H54 (cell line): ENCODE measurements around the gene ZSCAN18.

ENCODE experiments used
- DNase-seq: peaks from one replicate; pipeline ENCODE4 v3.0.0; 2011; ENCODE audit warnings: low spot score, mixed read lengths; ENCODE audit not compliant: insufficient read length
- FAIRE-seq: peaks from 3 replicates; lab custom pipeline; 2011; peaks lifted over from hg19 to GRCh38; lab: Jason Lieb, UNC
- POLR2A ChIP-seq: IDR thresholded peaks from 2 replicates; pipeline ENCODE4 v1.6.1; 2011; ENCODE audit warnings: low read depth, mild to moderate bottlenecking, low read length

ZSCAN18 gene

DNA sequence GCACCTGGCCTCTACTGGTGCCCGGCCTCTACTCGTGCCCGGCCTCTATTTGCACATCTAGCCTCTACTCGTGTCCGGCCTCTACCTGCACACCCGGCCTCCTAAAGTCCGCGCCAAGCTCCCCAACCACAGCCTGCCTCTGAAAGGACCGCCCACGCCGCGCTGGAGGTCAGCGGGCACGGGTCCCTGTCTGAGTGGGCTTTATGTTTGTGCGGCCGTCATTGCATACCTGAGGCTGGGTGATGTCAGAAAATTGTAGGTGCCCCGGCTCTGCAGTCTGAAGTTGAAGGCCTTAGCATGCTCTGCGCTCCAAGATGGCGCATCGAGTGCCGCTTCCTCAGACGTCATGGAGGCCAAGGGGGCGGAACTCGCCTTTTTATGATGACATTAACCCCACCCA, 37.8 kb downstream of the ZSCAN18 start:
- TF ChIP-seq POLR2A = no peak
- FAIRE-seq = no peak
- no peak for DNase-seq

DNA sequence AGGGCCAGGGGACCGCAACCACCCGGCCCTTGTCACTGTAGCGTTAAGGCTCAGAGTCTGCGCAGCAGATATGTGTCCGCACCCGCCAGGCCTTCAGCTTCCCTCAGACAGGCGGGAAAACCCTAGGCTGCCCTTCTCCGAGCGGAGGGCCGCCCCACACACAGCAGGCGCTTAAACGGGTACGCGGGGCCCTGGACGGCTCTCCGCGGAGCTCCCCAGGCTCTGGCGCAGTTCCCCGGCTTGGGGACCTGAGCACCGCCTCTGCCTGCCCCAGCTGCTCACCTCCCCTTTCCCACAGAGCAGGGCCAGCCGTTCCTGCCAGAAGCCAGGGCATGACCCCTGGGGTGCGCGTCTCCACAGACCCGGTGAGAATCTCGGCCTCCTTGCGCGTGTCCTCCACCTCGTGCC, 38.4 kb downstream of the ZSCAN18 start:
- DNase-seq (no peak), FAIRE-seq (no peak)
- TF ChIP-seq POLR2A = no peak

DNA sequence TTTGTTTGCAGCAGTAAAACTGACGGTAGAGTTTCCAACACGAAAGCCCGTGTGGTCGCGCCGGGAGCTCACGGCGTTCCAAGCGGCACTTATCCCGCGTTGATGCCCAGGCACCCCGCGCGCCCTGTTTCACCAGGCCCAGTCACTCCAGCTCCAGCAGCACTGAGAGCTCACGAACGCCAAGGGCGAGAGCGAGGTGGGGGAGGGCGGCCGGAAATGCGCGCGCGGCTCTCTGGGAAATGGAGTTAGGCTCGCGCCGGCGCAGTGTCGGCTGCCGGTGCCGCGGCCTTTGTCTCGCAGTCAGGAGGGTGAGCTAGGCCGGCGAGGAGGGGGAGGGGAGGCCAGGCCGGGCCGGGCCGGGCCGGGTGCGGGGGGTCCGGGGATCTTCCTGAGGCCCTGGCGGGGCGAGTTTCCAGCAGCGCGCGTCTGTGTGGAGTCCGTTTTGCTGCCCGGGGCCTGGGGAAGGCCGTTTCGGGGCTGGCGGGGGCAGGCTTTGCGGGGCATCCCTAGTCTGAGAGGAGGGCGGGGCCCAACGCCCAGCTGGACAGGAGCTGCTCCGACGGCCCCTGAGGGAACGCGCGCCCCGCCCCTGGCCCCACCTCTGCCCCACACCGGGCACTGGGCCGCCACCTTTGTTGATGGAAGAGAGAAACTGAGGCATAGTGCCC, 38.9 kb downstream of the ZSCAN18 start, which contains the start of gene ZNF135:
Gene ZNF135 (plus strand): TSS at position 280 of the 668 bp plus-strand sequence. CDS start 721 bp downstream, outside the sequence.
- no peak for TF ChIP-seq POLR2A
- DNase-seq (no peak), FAIRE-seq (no peak)

DNA sequence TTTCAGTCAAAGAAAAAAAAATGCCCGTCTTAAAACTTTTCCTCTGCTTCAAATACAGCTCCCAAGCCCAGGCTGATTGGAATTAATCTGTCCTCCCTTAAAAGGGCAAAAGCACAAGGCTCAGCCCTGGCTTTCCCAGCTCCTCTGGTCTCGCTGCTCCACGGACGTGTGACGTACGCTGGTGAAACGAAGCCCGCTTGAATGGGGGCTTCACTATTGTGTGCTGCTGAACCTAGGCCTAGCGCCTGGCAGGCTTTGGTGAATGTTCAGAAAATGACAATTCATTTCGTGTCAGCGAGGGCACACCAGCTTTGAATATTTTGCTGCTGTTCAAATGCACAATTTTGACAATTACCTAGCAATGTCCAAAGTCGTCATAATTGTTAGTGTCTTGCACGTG, 39.6 kb downstream of the ZSCAN18 start:
- no peak for DNase-seq
- no peak for TF ChIP-seq POLR2A
- FAIRE-seq = no peak

DNA sequence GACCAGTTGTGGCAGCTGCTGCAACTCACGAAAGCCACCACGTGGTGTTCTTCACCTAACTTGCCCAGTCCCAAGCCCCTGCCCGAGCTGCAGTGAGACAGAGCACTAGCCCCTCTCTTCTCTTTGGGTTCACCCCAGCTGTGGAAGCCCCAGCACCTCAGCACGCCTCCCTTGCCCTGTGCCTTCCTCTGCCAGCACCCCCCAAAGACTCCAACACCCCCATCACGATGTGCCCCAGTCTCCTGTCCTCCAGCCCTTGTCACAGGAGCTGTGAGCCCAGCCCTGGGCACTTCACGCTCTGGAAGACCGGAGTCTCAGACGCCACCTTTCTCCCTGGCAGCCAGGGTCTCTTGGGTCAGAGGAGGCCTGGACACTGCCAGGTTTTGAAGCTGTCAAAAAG, 41.2 kb downstream of the ZSCAN18 start:
- no peak for FAIRE-seq
- TF ChIP-seq POLR2A = no peak

DNA sequence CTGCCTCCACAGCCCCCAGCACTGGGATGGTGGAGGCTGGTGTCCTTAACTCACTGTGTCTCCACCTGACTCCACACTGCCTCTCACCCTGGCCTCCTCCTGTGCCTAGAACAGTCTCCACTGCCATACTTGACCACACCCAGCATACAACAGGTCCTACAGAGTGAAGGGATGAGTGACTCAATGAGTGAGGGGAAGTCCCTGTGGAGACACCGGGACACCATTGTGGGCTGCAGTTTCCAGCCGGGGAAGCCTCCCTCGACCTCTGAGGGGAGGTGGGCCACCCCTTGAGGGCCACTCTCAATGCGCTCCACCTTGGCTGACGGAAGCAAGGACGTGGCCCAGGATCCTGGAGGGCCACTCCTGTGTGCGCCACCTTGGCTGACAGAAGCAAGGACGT, 41.8 kb downstream of the ZSCAN18 start:
- TF ChIP-seq POLR2A = no peak

More for the DNA sequence above, 41.2 kb downstream of the ZSCAN18 start:
- DNase-seq = no peak

DNA sequence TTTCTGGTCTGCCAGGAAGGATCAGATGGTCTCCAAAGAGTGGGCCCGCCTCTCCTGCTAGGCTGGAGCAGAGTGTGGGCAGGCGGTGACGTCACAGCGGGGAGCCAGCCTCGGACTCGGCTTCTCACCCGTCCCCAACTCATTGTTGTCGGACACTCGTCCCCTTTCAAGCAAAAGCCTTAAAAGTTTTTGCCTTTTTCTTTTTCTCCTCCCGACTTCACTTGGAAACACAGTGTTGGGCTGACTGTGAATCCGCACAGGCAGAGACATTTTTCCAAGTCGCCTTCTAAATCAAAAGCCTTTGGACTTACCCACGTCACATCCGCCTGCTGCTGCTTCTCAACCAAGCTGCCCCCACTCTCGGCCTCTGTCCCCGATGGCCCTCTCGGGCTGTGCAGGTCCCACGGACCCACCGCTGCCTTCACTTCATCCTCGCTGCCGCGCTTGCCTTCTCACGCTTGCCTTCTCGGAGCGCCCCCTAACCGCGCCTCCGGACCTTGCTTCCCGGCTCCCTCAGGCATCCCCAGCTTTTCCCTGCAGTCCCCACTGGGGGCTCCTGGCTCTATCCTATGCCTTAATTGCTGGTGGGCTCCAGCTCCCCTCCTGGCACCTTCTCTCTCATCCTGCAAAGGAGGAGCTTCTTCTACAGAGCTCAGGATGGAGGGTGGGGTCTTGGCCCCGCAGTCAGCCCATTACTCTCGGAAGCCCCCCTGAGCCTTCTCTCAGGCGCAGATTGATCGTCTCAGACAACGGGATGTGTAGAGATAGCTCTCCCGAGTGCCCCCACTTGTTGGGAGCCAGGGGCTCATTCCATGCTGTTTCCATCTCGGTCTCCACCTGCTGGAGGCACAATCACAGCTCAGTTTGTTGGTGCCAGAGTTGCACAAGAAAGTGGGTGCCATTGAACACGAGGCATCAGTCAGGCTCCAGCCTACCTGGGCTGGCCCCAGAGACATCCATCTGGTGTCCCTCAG, 42.8 kb downstream of the ZSCAN18 start:
- no peak for FAIRE-seq
- TF ChIP-seq POLR2A = no peak
- DNase-seq = no peak

More for the DNA sequence above, 41.8 kb downstream of the ZSCAN18 start:
- FAIRE-seq (no peak), DNase-seq (no peak)

DNA sequence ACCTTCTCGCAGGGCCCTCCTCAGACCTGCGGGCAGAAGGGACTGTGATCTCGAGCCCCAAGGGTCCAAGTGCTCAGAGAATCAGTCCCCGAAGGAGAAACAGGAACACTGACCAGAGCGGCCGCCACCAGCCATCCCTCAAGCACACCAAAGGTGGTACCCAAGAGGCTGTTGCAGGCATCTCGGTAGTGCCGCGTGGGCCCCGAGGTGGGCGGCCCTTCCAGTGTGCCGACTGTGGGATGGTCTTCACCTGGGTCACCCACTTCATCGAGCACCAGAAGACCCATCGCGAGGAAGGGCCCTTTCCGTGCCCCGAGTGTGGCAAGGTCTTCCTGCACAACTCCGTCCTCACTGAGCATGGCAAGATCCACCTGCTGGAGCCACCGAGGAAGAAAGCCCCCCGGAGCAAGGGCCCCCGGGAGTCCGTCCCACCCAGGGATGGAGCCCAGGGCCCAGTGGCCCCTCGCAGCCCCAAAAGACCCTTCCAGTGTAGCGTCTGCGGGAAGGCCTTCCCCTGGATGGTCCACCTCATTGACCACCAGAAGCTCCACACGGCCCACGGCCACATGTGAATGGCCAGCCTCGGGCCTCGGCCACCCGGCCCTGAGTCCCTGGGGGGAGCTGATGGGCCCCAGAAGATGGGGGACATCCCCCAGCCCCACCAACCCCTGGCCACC, 44.4 kb downstream of the ZSCAN18 start:
- TF ChIP-seq POLR2A = no peak
- DNase-seq (no peak), FAIRE-seq (no peak)

DNA sequence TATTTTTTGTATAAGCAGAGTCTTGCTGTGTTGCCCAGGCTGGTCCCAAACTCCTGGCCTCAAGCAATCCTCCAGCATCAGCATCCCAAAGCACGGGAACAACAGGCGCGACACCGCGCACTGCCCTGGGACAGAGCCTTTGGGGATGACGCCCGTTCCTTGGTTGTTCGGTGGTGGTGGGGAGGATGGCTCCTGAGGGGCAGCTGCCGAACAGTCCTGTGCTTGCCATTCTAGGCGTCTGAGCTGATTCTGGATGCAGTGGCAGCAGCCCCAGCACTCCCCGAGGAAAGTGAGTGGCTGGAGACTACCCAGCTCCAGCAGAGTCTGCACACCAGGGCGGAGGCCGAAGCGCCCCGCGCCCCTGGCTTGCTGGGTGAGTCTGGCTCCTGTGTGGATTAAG, 45.8 kb downstream of the ZSCAN18 start:
- no peak for FAIRE-seq
- no peak for DNase-seq
- TF ChIP-seq POLR2A = no peak

DNA sequence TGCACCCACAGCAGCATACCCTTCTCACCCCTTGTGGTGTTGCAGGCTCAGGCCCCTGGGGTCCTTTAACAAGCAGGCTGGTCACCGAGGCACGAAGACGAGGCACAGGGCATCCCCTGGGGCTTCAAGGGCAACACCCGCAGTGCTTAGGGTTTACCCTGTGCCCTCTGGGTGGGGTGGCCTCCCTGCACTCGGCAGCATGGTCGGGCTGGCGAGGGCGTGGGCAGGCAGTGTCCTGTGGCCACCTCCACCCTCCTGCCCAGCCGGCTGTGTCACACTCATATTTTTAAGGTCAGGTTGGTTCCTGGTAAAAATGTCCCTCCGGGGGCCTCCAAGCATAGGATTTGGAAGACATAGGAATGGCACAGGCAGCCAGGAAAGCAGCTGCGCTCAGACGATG, 50.4 kb downstream of the ZSCAN18 start:
- TF ChIP-seq POLR2A = no peak
- no peak for FAIRE-seq
- no peak for DNase-seq

DNA sequence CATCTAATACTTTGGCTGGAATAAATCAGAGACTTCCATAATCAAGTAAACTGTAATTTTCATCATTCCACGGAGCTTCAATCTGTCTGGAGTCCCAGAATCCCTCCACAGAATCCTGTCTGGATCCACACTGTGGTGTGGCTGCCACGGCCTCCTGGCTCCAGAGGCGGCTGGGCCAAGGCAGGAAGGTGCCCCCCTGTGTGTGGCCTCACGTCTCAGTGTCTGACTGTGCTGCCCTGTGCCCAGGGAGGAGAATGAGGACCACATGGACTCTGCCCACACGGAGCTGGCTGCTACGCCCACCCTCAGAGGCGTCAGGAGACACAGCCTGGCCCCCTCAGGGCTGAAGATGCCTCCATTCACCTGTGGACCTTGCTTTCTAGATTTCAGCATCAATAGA, 51.2 kb downstream of the ZSCAN18 start:
- TF ChIP-seq POLR2A = no peak
- no peak for DNase-seq
- FAIRE-seq = no peak

DNA sequence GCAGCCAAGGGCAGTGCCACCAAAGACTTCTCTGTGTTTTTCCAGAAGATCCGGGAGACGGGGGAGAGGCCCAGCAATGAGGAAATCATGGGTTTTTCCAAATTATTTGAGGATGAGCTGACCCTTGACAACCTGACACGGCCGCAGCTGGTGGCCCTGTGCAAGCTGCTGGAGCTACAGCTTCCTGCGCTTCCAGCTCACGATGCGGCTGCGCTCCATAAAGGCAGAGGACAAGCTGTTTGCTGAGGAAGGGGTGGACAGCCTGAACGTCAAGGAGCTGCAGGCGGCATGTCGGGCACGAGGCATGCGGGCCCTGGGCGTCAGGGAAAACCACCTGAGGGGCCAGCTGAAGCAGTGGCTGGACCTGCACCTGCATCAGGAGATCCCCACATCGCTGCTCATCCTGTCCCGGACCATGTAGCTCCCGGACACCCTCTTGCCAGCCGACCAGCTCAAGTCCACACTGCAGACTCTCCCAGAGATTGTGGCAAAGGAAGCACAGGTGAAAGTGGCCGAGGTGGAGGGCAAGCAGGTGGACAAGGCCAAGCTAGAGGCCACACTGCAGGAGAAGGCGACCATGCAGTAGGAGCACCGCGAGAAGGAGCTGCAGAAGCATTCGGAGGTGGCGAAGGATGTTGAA, 52.5 kb downstream of the ZSCAN18 start:
- DNase-seq (no peak), FAIRE-seq (no peak)
- no peak for TF ChIP-seq POLR2A

DNA sequence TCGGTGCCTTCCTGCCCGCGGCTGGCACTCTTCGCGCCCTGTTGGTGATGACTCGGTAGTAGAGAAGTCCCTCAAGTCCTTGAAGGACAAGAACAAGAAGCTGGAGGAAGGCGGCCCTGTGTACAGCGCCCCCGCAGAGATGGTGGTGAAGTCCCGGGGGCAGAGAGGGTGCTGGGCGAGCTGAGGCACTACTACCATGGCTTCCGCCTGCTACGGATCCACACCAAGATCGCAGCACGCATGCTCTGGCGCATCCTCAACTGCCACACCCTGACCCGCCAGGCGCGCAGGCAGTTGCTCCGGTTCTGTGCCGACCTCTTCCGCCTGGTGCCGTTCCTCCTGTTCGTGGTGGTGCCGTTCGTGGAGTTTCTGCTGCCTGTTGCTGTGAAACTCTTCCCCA, 53.1 kb downstream of the ZSCAN18 start:
- DNase-seq = no peak
- TF ChIP-seq POLR2A = no peak
- FAIRE-seq = no peak

DNA sequence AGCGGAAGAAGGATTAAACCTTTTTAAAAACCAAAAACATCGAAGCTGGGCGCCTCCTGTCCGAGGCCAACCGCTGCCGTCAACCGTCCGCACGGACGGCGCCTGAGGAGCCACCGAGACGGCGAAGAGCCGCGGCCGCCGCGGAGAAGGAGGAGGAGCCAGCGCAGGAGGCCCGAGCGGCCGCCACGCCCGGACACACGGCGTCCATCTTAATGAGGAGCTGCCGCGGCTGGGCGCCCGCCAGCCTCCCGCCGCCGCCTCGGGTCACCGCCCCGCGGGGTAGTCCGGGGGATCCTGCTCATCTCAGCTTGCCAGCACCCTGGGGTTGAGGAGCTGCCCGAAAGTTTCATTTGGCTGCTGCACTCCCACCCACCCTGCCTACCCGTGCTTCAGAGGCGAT, 53.6 kb downstream of the ZSCAN18 start:
- FAIRE-seq (no peak), DNase-seq (no peak)
- no peak for TF ChIP-seq POLR2A
